Fibroblast of the aortic adventitia (primary cell): Measurements from ENCODE around the gene HMGA1. TPM values are rescaled to one million over a fixed set of nuclear protein-coding genes. Genes with fewer than 3 reads are reported as not detected.

ENCODE experiments used
- DNase-seq: peaks from one replicate; pipeline ENCODE4 v3.0.0-alpha.2; 2010; ENCODE audit warnings: low read depth
- H3K4me3 ChIP-seq: 2 replicates; pipeline ENCODE4 v1.5.1; 2011; ENCODE audit warnings: low read depth, mild to moderate bottlenecking, control low read depth, low read length, moderate library complexity
- total RNA-seq: library from RNA; depleted of rRNA; stranded (reverse); fragments of >200 nt; gene quantifications from 2 replicates; pipeline ENCODE4 v1.2.3, GENCODE V29; 2012; ENCODE audit warnings: low replicate concordance
- TF ChIP-seq, protein P1 (sequence below): IDR thresholded peaks from 2 replicates; pipeline ENCODE4 v1.5.1; 2011; ENCODE audit warnings: mild to moderate bottlenecking, low read length, control low read depth, inconsistent platforms; ENCODE audit not compliant: insufficient read depth

The HMGA1 gene
- total RNA-seq, 1 donor, result 635 TPM

DNA sequence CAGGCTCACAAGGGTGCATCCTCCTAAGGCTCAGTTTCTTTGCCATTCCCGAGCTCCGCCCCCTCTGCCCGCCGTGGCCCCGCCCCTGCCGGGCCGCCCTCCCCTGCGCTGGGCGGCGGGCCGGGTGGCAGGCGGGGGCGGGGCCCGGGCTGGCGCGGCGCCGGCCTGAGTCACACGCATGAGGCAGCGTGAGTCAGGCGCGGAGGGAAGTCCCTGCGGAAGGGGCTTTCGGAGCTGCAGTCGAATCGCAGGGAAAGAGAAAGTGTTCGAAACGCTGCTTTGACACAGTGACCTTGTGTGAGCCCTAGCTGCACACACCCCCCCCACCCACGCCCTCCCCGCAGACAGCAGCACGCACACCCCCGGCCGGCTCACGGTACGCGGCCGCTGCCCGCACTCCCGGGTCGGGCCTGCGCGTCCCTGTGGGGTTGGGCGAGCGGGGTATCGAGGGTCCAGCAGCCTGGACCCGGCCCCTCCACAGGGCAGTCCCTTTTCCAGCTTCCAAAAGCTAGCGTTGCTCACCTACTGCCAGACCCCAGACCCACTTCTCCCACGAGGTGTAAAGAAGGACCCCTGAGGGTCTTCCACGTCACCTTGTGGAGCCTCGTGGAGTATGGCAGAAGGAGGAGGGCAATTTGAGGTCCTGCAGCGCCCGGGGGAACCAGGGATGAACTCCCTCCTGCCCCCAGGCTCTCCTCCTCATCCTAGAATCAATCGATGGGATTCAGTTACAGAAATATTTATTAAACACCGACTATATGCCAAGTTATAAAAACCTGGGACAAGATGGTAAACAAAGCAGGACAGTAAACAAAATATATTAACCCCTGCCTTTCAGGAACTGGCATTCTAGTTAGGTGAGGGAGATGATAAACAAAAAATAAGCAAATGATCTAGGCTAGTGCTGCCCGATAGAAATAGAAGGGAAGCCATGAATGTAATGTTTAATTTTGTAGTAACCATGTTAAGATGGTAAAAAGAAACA lies 12.4 kb upstream of the HMGA1 start:
- TF ChIP-seq, protein P1, sequence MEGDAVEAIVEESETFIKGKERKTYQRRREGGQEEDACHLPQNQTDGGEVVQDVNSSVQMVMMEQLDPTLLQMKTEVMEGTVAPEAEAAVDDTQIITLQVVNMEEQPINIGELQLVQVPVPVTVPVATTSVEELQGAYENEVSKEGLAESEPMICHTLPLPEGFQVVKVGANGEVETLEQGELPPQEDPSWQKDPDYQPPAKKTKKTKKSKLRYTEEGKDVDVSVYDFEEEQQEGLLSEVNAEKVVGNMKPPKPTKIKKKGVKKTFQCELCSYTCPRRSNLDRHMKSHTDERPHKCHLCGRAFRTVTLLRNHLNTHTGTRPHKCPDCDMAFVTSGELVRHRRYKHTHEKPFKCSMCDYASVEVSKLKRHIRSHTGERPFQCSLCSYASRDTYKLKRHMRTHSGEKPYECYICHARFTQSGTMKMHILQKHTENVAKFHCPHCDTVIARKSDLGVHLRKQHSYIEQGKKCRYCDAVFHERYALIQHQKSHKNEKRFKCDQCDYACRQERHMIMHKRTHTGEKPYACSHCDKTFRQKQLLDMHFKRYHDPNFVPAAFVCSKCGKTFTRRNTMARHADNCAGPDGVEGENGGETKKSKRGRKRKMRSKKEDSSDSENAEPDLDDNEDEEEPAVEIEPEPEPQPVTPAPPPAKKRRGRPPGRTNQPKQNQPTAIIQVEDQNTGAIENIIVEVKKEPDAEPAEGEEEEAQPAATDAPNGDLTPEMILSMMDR, result no peak
- DNase-seq, result peak; percentile 92
- peak overlapping the region; percentile 61 for H3K4me3 ChIP-seq

DNA sequence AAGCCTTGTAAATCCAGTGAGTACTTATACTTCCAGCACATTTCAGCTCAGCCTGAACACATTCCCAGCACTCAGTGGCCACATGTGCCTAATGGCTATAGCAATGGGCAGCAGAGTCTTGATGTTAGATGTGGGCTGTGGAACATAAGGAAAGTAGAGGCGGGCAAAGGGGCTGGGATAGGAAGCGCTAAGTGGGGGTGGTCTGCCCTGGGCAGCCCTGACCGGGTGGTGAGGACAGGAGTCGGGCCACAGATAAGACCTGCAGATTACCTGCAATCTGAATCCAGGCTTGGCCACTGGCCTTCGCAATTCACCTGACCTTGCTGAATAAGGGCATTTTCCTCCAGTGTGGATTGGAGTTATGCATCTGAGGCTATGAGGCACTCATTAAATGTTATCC lies 11.1 kb upstream of the HMGA1 start:
- DNase-seq, result no peak
- TF ChIP-seq, protein P1, result no peak
- H3K4me3 ChIP-seq, result no peak overlapping the region

DNA sequence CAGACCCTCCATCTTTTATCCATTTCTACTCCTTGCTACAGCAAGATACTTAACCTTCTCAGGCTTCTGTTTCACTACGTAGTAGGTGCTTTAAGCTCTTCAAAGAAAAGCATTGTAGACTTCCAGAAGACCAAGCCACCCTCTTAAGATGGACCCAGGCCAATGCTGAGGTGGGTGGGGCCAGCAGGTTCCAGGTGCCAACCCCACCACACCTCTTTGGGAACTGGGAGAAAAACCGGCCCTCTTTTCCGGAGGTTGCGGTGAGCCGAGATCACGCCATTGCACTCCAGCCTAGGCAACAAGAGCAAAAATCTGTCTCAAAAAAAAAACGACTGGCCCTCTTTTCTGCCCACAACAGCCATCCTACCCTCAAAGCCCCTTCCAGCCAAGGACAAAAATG lies 10.6 kb upstream of the HMGA1 start:
- no peak for DNase-seq
- no peak overlapping the region for H3K4me3 ChIP-seq
- TF ChIP-seq, protein P1, result no peak

DNA sequence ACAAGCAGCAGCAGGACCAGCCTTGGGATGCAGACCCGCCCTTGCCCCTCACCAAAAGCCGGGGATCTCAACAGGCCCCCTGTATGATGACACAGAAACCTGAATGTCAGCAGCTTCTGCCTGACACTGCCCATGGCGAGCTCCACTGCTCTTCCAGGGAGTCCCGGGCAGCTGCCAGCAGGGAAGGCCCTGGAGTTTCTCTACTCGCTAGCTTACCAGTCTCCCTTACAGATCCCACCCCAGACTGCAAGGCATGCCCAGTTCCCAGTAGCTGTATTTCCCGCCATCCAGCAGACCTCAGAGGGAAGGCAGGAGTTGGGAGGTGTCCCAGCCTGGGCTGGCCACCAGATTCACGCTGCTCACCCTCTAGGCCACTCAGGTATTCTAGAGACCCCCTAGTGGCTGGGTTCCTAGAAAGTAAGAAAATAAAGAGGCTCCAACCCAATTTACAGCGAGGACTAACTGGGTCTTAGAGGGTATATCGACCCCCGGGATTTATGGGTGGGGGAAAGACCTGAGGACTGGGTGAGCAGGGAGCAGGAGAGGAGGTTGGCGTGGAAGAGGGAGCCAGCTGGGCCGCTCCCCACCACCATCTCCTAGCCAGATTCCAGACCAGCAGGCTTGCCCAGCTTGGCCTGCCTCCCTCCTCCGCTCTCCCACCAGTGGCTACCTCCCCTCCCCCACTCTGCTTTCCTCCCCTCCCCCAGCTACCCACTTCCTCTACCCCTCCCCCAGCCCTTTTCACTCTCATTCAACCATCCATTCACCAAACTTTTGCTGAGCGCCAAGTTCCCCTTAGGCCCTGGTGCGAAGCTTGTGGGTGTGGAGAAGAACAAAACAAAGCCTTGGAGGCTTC lies 9.7 kb upstream of the HMGA1 start:
- TF ChIP-seq, protein P1, result no peak
- DNase-seq, result no peak
- no peak overlapping the region for H3K4me3 ChIP-seq

DNA sequence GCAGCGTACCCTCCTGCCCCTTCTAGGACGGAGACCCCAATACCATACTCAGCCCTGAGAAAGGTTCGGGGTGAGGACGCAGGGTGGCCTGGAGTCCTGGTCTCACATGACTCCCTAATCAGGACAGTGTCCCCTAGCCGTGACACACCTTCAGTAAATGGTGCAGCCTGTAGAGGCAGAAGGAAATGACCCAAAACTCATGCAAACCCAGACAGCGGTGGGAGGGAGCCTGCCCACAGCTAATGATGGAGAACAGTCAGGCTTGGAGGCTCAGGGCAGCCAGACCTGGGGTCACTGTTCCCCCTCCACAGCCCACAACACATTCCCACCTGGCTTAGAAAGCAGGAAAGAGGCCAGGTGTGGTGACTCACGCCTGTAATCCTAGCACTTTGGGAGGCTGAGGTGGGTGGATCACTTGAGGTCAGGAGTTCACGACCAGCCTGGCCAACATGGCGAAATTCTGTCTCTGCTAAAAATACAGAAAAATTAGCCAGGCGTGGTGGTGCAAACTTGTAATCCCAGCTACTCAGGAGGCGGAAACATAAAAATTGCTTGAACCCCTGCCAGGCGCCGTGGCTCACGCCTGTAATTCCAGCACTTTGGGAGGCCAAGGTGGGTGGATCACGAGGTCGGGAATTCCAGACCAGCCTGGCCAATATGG lies 8.8 kb upstream of the HMGA1 start:
- no peak for DNase-seq
- no peak overlapping the region for H3K4me3 ChIP-seq
- TF ChIP-seq, protein P1, result no peak

DNA sequence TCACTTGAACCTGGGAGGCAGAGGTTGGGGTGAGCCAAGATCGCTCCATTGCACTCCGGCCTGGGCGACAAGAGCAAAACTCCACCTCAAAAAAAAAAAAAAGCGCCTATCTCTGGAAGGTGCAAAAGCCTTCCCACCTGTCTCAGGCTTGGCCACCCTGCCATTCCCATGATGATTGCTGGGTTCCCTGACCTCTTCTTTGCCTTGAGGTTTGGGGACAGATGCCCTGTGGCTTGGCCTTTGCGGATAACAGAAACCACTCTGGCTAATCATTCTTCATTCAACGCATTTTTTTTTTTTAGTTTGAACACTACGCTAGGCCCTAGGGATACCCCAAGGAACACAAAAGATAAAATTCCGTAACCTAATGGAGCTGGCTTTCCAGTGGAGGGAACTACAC lies 6.8 kb upstream of the HMGA1 start:
- TF ChIP-seq, protein P1, result no peak
- H3K4me3 ChIP-seq, result no peak overlapping the region
- no peak for DNase-seq
